Activated T-cell treated with anti-CD3 and anti-CD28 coated beads, Interleukin-2, amount 50 U/mL, for 4 hours (primary cell): ENCODE data around the gene KRI1. TPM values are rescaled to one million over a fixed set of nuclear protein-coding genes. Genes with fewer than 3 reads are reported as not detected.
A peak's percentile ranks its signal among the peaks of the same experiment; 100 is the strongest.
"Not testable (repeated sequence)": the region's sequence is repeated elsewhere in the genome, so short reads cannot be mapped to it uniquely, and the experiment has no call there.

Experiments
- ATAC-seq, 2 donors: fragments of 200-7000 bp; cut with Tn5 transposase; one replicate each; pipeline ENCODE4 v1.10.0; 2021
- DNase-seq: peaks from one replicate; pipeline ENCODE4 v3.0.0-alpha.2; 2020
- H3K27me3 Mint-ChIP-seq: one replicate; pipeline ENCODE4 v1.8.0; 2021; ENCODE audit warnings: low read depth, mixed read lengths
- H3K36me3 Mint-ChIP-seq: one replicate; pipeline ENCODE4 v1.8.0; 2022; ENCODE audit warnings: mixed read lengths; ENCODE audit not compliant: insufficient read depth
- H3K4me1 Mint-ChIP-seq: one replicate; pipeline ENCODE4 v1.8.0; 2021; ENCODE audit warnings: low read depth, mixed read lengths
- H3K4me3 Mint-ChIP-seq: one replicate; pipeline ENCODE4 v1.8.0; 2021; ENCODE audit warnings: mild to moderate bottlenecking, moderate library complexity, mixed read lengths
- H3K9me3 Mint-ChIP-seq: one replicate; pipeline ENCODE4 v1.8.0; 2021; ENCODE audit warnings: mixed read lengths
- total RNA-seq, 3 donors: library from RNA; stranded (reverse); gene quantifications; one replicate each; pipeline ENCODE4 v1.2.1, GENCODE V29; 2021

The KRI1 gene
- total RNA-seq, 3 donors from 2014 or later, result 74.2 to 95.4 (median 87.4) TPM

GRCh38 chr19:10587022-10587838 is 21.4 kb upstream of the KRI1 start, which contains the start of gene AP1M2:
TSS of gene AP1M2 (minus strand) at chr19:10587312. CDS start at chr19:10587231, 81 bp downstream.
- Mint-ChIP-seq H3K36me3 (peaks cover 3% of the 10 kb centered on the region), H3K4me1 (peaks cover 14% of the 10 kb centered on the region), H3K4me3 (no peak within 1 kb of the TSS), H3K9me3 (peaks cover 6% of the 10 kb centered on the region), H3K27me3 (peaks cover 11% of the 10 kb centered on the region)
- DNase-seq (no peak), ATAC-seq (no peak)

GRCh38 chr19:10586396-10586795 is 20.6 kb upstream of the KRI1 start:
- Mint-ChIP-seq H3K27me3 (peaks cover 11% of the 10 kb centered on the region), H3K9me3 (peaks cover 6% of the 10 kb centered on the region), H3K4me1 (peaks cover 15% of the 10 kb centered on the region), H3K36me3 (peaks cover 3% of the 10 kb centered on the region), H3K4me3 (no peak overlapping the region)
- DNase-seq (no peak), ATAC-seq (no peak)

GRCh38 chr19:10583036-10583776 is 17.4 kb upstream of the KRI1 start:
- H3K9me3 Mint-ChIP-seq, result peaks cover 6% of the 10 kb centered on the region
- H3K4me3 Mint-ChIP-seq, result no peak overlapping the region
- no peak for ATAC-seq
- peaks cover 11% of the 10 kb centered on the region for H3K27me3 Mint-ChIP-seq
- peaks cover 21% of the 10 kb centered on the region for H3K4me1 Mint-ChIP-seq
- DNase-seq, result no peak
- H3K36me3 Mint-ChIP-seq, result peaks cover 3% of the 10 kb centered on the region

- Mint-ChIP-seq H3K4me3 (no peak overlapping the region), H3K27me3 (peaks cover 4% of the 10 kb centered on the region), H3K4me1 (peaks cover 15% of the 10 kb centered on the region), H3K36me3 (no peaks in the 10 kb centered on the region), H3K9me3 (no peaks in the 10 kb centered on the region)
- ATAC-seq (no peak), DNase-seq (no peak)
Measured at GRCh38 chr19:10582091-10582490, 16.3 kb upstream of the KRI1 start.

- no peaks in the 10 kb centered on the region for H3K36me3 Mint-ChIP-seq
- H3K27me3 Mint-ChIP-seq, result no peaks in the 10 kb centered on the region
- ATAC-seq (peak; percentile 92), DNase-seq (peak; percentile 90)
- peaks cover 15% of the 10 kb centered on the region for H3K4me1 Mint-ChIP-seq
- H3K4me3 Mint-ChIP-seq, result no peak overlapping the region
- no peaks in the 10 kb centered on the region for H3K9me3 Mint-ChIP-seq
Measured at GRCh38 chr19:10580979-10581631, 15.3 kb upstream of the KRI1 start.

- Mint-ChIP-seq H3K36me3 (no peaks in the 10 kb centered on the region), H3K4me3 (no peak overlapping the region), H3K27me3 (no peaks in the 10 kb centered on the region), H3K4me1 (peaks cover 7% of the 10 kb centered on the region), H3K9me3 (no peaks in the 10 kb centered on the region)
- ATAC-seq (no peak), DNase-seq (no peak)
Measured at GRCh38 chr19:10577951-10578350, 12.1 kb upstream of the KRI1 start.

GRCh38 chr19:10575011-10575716 is 9.4 kb upstream of the KRI1 start:
- DNase-seq (no peak), ATAC-seq (no peak)
- Mint-ChIP-seq H3K9me3 (no peaks in the 10 kb centered on the region), H3K27me3 (no peaks in the 10 kb centered on the region), H3K36me3 (no peaks in the 10 kb centered on the region), H3K4me1 (peaks cover 7% of the 10 kb centered on the region), H3K4me3 (no peak overlapping the region)

GRCh38 chr19:10574462-10574861 is 8.7 kb upstream of the KRI1 start:
- Mint-ChIP-seq H3K4me1 (peaks cover 8% of the 10 kb centered on the region), H3K36me3 (no peaks in the 10 kb centered on the region), H3K4me3 (no peak overlapping the region), H3K27me3 (no peaks in the 10 kb centered on the region), H3K9me3 (no peaks in the 10 kb centered on the region)
- ATAC-seq (no peak), DNase-seq (no peak)

- not testable (repeated sequence) for H3K4me3 Mint-ChIP-seq, H3K36me3 Mint-ChIP-seq, H3K27me3 Mint-ChIP-seq, DNase-seq, ATAC-seq, H3K9me3 Mint-ChIP-seq
- peaks cover 14% of the 10 kb centered on the region for H3K4me1 Mint-ChIP-seq
Measured at GRCh38 chr19:10573793-10574192, 8.0 kb upstream of the KRI1 start.

- peak; percentile 100 for DNase-seq
- Mint-ChIP-seq H3K27me3 (no peaks in the 10 kb centered on the region), H3K9me3 (no peaks in the 10 kb centered on the region), H3K4me1 (peaks cover 46% of the 10 kb centered on the region), H3K36me3 (peaks cover 3% of the 10 kb centered on the region), H3K4me3 (peak within 1 kb of the TSS; percentile 91)
- peak; percentile 78 to 80 for ATAC-seq
Measured at GRCh38 chr19:10568826-10569651, 3.2 kb upstream of the KRI1 start, which contains the start of gene CDKN2D. TSS of gene CDKN2D (minus strand) at chr19:10568979. CDS start at chr19:10568653, 326 bp downstream.

GRCh38 chr19:10568062-10568825 is 2.4 kb upstream of the KRI1 start:
- H3K4me3 Mint-ChIP-seq, result peak overlapping the region; percentile 91
- peaks cover 3% of the 10 kb centered on the region for H3K36me3 Mint-ChIP-seq
- ATAC-seq (peak; percentile 20 to 23), DNase-seq (peak; percentile 41)
- no peaks in the 10 kb centered on the region for H3K27me3 Mint-ChIP-seq
- H3K4me1 Mint-ChIP-seq, result peaks cover 46% of the 10 kb centered on the region
- H3K9me3 Mint-ChIP-seq, result no peaks in the 10 kb centered on the region

- Mint-ChIP-seq H3K4me3 (peak overlapping the region; percentile 91), H3K36me3 (peaks cover 4% of the 10 kb centered on the region), H3K9me3 (no peaks in the 10 kb centered on the region), H3K27me3 (no peaks in the 10 kb centered on the region), H3K4me1 (peaks cover 47% of the 10 kb centered on the region)
- no peak for ATAC-seq
- no peak for DNase-seq
Measured at GRCh38 chr19:10567656-10568055, 1.8 kb upstream of the KRI1 start.
